ENCODE data around the gene CHRNB4. TPM values are rescaled to one million over a fixed set of nuclear protein-coding genes. Genes with fewer than 3 reads are reported as not detected.

CHRNB4 gene
- total and polyA plus RNA-seq, 9 donors = 0.12 to 1.0 (median 0.25) TPM; not detected in 5

- no peaks in the 10 kb centered on the region for H3K36me3 ChIP-seq
- 90 to 97% (median 93%) methylated on average over 6 of the region's 6 CpGs for WGBS, 3 donors
- no peak for DNase-seq
- H3K27ac ChIP-seq = no peak overlapping the region
- H3K9me3 ChIP-seq = no peaks in the 10 kb centered on the region
- no peak overlapping the region for H3K4me3 ChIP-seq
- no peak for TF ChIP-seq POLR2A (IDR thresholded peaks at IDR 0.05)
- TF ChIP-seq EP300 (IDR thresholded peaks at IDR 0.05) = no peak
- intact Hi-C loops (cut with DNase I) = no loop called here
- no peaks in the 10 kb centered on the region for H3K27me3 ChIP-seq
- no peaks in the 10 kb centered on the region for H3K4me1 ChIP-seq (ENCODE audit: insufficient read depth)
Measured at GRCh38 chr15:78666010-78666409, 25.0 kb upstream of the CHRNB4 start.

- Histone ChIP-seq H3K9me3 (no peaks in the 10 kb centered on the region), H3K4me3 (no peak overlapping the region), H3K4me1 (ENCODE audit: insufficient read depth) (no peaks in the 10 kb centered on the region), H3K36me3 (no peaks in the 10 kb centered on the region), H3K27me3 (no peaks in the 10 kb centered on the region), H3K27ac (no peak overlapping the region)
- DNase-seq = no peak
- TF ChIP-seq EP300 (IDR thresholded peaks at IDR 0.05) (no peak), POLR2A (IDR thresholded peaks at IDR 0.05) (no peak), CTCF (IDR thresholded peaks at IDR 0.05) (no peak)
- intact Hi-C loops (cut with DNase I) = no loop called here
- WGBS, 3 donors = 85 to 91% (median 86%) methylated on average over 1 of the region's 1 CpG
Measured at GRCh38 chr15:78663703-78664102, 22.7 kb upstream of the CHRNB4 start.

- WGBS, 3 donors = 26 to 53% (median 34%) methylated on average over 5 of the region's 5 CpGs
- Histone ChIP-seq H3K4me3 (no peak overlapping the region), H3K27me3 (no peaks in the 10 kb centered on the region), H3K9me3 (no peaks in the 10 kb centered on the region), H3K36me3 (no peaks in the 10 kb centered on the region), H3K4me1 (ENCODE audit: insufficient read depth) (no peaks in the 10 kb centered on the region), H3K27ac (no peak overlapping the region)
- no peak for TF ChIP-seq CTCF (IDR thresholded peaks at IDR 0.05)
- no peak for TF ChIP-seq POLR2A (IDR thresholded peaks at IDR 0.05)
- no peak for TF ChIP-seq EP300 (IDR thresholded peaks at IDR 0.05)
- intact Hi-C loops (cut with DNase I) = no loop called here
- no peak for DNase-seq
Measured at GRCh38 chr15:78662028-78662427, 21.0 kb upstream of the CHRNB4 start.

DNA sequence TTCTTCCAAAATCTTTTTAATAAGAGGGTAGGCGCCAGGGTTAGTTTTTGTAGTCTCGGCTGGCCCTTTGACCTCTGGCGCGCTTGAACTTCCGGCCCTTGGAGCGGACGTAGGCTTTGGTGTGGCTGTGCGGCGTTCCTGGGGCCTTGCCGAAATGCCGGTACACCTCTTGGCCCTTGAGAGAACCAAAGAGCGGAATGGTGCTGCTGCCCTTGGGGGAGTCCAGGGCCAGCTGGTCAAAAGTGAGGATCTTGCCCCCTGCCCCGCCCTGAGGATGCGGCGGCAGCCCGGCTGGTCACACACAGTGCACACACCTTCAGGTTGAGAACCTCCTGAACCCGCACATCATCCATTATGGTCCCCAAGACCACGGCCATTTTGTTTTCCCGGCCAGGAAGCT, 20.0 kb upstream of the CHRNB4 start:
- Histone ChIP-seq H3K4me1 (ENCODE audit: insufficient read depth) (no peaks in the 10 kb centered on the region), H3K27ac (no peak overlapping the region), H3K9me3 (no peaks in the 10 kb centered on the region), H3K27me3 (no peaks in the 10 kb centered on the region), H3K4me3 (no peak overlapping the region), H3K36me3 (no peaks in the 10 kb centered on the region)
- DNase-seq = no peak
- TF ChIP-seq CTCF (IDR thresholded peaks at IDR 0.05) (no peak), EP300 (IDR thresholded peaks at IDR 0.05) (no peak)
- 95 to 97% (median 96%) methylated on average over 19 of the region's 19 CpGs for WGBS, 3 donors
- intact Hi-C loops (cut with DNase I) = no loop called here

DNA sequence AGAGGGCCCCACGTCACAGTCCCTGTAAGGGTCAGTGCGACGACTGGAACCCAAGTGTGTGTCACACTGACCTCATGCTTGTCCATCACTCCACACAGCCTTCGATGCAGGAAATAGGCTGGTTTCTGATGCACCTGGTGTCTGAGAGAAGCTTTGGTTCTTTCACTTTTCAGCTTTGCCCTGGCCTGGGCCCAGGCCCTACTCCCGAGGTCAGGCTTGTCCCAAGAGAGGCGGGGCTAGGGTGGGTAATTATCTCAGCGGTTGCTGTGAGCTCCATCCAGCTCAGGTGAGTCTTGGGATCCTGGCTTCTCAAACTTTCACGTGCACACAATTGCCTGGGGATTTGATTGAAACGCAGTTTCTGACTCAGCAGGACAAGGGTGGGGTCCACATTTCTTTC, 19.6 kb upstream of the CHRNB4 start:
- intact Hi-C loops (cut with DNase I) = no loop called here
- H3K36me3 ChIP-seq = no peaks in the 10 kb centered on the region
- no peak for TF ChIP-seq EP300 (IDR thresholded peaks at IDR 0.05)
- TF ChIP-seq POLR2A (IDR thresholded peaks at IDR 0.05) = no peak
- TF ChIP-seq CTCF (IDR thresholded peaks at IDR 0.05) = no peak
- no peaks in the 10 kb centered on the region for H3K4me1 ChIP-seq (ENCODE audit: insufficient read depth)
- 74 to 78% (median 76%) methylated on average over 9 of the region's 9 CpGs for WGBS, 3 donors
- no peaks in the 10 kb centered on the region for H3K9me3 ChIP-seq
- H3K27me3 ChIP-seq = no peaks in the 10 kb centered on the region
- H3K27ac ChIP-seq = no peak overlapping the region
- DNase-seq = no peak
- H3K4me3 ChIP-seq = no peak overlapping the region
